Stimulated activated CD4-positive, alpha-beta T cell treated with anti-CD3 and anti-CD28 coated beads, Interleukin-2, amount 100 ng/mL, for 48 hours (primary cell): ENCODE measurements around the gene C6orf89.

ENCODE experiments used
- DNase-seq, 2 donors: peaks; one replicate each; pipeline ENCODE4 v3.0.0-alpha.2; 2020

The C6orf89 gene

GRCh38 chr6:36953931-36954261 lies 68.1 kb downstream of the C6orf89 start:
- no peak for DNase-seq

GRCh38 chr6:36954262-36954931 lies 68.6 kb downstream of the C6orf89 start, which contains the start of gene PI16:
Gene PI16 (plus strand): TSS chr6:36954738. CDS start chr6:36954761, 23 bp downstream.
- no peak for DNase-seq

GRCh38 chr6:36955136-36955535 lies 69.4 kb downstream of the C6orf89 start:
- no peak for DNase-seq

- no peak for DNase-seq
Measured at GRCh38 chr6:36955671-36956445, 70.1 kb downstream of the C6orf89 start.

GRCh38 chr6:36956446-36956820 lies 70.7 kb downstream of the C6orf89 start:
- no peak for DNase-seq

- no peak for DNase-seq
Measured at GRCh38 chr6:36957773-36958271, 72.1 kb downstream of the C6orf89 start.

- DNase-seq = no peak
Measured at GRCh38 chr6:36958775-36959554, 73.2 kb downstream of the C6orf89 start.

- DNase-seq = no peak
Measured at GRCh38 chr6:36959555-36960250, 74.0 kb downstream of the C6orf89 start.

GRCh38 chr6:36961441-36962435 lies 76.0 kb downstream of the C6orf89 start:
- DNase-seq = no peak

- DNase-seq = peak; percentile 69 to 70
Measured at GRCh38 chr6:36962874-36963273, 77.1 kb downstream of the C6orf89 start.

GRCh38 chr6:36963451-36964290 lies 77.9 kb downstream of the C6orf89 start:
- DNase-seq = no peak

- no peak for DNase-seq
Measured at GRCh38 chr6:36964349-36964748, 78.6 kb downstream of the C6orf89 start.

GRCh38 chr6:36964908-36965307 lies 79.2 kb downstream of the C6orf89 start:
- no peak for DNase-seq

GRCh38 chr6:36967301-36967700 lies 81.5 kb downstream of the C6orf89 start:
- DNase-seq = no peak

- no peak for DNase-seq
Measured at GRCh38 chr6:36967757-36968156, 82.0 kb downstream of the C6orf89 start.

- no peak for DNase-seq
Measured at GRCh38 chr6:36968266-36968977, 82.7 kb downstream of the C6orf89 start.

- no peak for DNase-seq
Measured at GRCh38 chr6:36969240-36969691, 83.5 kb downstream of the C6orf89 start.

GRCh38 chr6:36969988-36970891 lies 84.5 kb downstream of the C6orf89 start:
- DNase-seq = no peak
